Peyer's patch (tissue), 4 donors: Measurements from ENCODE around the gene NKD1. TPM values are rescaled to one million over a fixed set of nuclear protein-coding genes. Genes with fewer than 3 reads are reported as not detected.

Experiments
- DNase-seq, 3 donors: peaks; one replicate each; pipeline ENCODE4 v3.0.0-alpha.2; 2017 to 2019
- H3K27ac ChIP-seq, 4 donors: fragments of 200-600 bp; sonication (generic); one replicate each; pipeline ENCODE4 v1.5.1; 2016 to 2019
- H3K27me3 ChIP-seq, 2 donors: fragments of 200-600 bp; sonication (generic); one replicate each; pipeline ENCODE4 v1.5.1; 2019
- H3K36me3 ChIP-seq, 3 donors: fragments of 200-600 bp; sonication (generic); one replicate each; pipeline ENCODE4 v1.5.1; 2016 to 2019
- H3K4me1 ChIP-seq, 4 donors: fragments of 200-600 bp; sonication (generic); one replicate each; pipeline ENCODE4 v1.5.1; 2016 to 2019
- H3K4me3 ChIP-seq, 4 donors: fragments of 200-600 bp; sonication (generic); 1 replicate in 3 of 4; 2 replicates in 1 of 4; pipeline ENCODE4 v1.5.1; 2016 to 2019; ENCODE audit warnings: mild to moderate bottlenecking in 1 of 4
- H3K9me3 ChIP-seq, 4 donors: fragments of 200-600 bp; sonication (generic); one replicate each; pipeline ENCODE4 v1.5.1; 2016 to 2019; ENCODE audit warnings: mild to moderate bottlenecking in 1 of 4
- POLR2A ChIP-seq, 2 donors: fragments of 450-650 bp; IDR thresholded peaks; one replicate each; pipeline ENCODE4 v1.5.1; 2017; ENCODE audit warnings: antibody characterized with exemption in 2 of 2, mild to moderate bottlenecking in 2 of 2, moderate library complexity in 2 of 2
- total RNA-seq, 4 donors: library from RNA; depleted of rRNA; stranded (reverse); fragments of >200 nt; gene quantifications; one replicate each; pipeline ENCODE4 v1.1.0, GENCODE V29; 2016
- TF ChIP-seq, protein P1 (sequence below), 6 experiments: fragments of 450-650 bp in 4 of 6; fragments of 200-600 bp in 2 of 6; sonication (generic) in 1 of 6; IDR thresholded peaks; one replicate each; pipeline ENCODE4 v1.5.1; 2017 to 2019; ENCODE audit warnings: antibody characterized with exemption in 6 of 6, mild to moderate bottlenecking in 3 of 6, moderate library complexity in 1 of 6

Gene NKD1
- total RNA-seq, 4 donors from 2014 or later: 1.7 to 4.0 (median 3.4) TPM

DNA sequence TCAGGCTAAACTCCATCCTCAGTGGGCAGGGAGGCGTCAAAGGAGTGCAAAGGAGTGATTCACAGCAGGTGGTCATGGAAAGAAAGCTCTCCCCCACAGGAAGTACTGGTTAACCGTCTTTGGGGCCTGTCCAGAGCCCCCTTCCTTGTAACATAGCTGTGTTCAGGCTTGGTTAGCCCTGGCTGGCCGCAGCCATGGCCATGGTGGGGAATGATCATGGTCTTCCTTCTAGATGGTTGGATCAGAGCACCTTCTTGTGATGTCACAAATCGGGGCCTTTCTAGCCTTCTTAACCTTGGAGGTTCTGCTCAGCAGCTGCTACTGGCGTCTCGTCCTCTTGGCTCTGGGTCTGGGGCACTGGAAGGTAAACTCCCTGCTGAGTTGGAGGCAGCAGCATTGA lies 15.8 kb downstream of the NKD1 start:
- H3K9me3 ChIP-seq: no peaks in the 10 kb centered on the region
- no peaks in the 10 kb centered on the region for H3K36me3 ChIP-seq
- no peaks in the 10 kb centered on the region for H3K4me1 ChIP-seq
- H3K27me3 ChIP-seq: no peaks in the 10 kb centered on the region
- H3K4me3 ChIP-seq: no peak overlapping the region
- no peak for TF ChIP-seq POLR2A (IDR thresholded peaks at IDR 0.05)
- TF ChIP-seq, protein P1, sequence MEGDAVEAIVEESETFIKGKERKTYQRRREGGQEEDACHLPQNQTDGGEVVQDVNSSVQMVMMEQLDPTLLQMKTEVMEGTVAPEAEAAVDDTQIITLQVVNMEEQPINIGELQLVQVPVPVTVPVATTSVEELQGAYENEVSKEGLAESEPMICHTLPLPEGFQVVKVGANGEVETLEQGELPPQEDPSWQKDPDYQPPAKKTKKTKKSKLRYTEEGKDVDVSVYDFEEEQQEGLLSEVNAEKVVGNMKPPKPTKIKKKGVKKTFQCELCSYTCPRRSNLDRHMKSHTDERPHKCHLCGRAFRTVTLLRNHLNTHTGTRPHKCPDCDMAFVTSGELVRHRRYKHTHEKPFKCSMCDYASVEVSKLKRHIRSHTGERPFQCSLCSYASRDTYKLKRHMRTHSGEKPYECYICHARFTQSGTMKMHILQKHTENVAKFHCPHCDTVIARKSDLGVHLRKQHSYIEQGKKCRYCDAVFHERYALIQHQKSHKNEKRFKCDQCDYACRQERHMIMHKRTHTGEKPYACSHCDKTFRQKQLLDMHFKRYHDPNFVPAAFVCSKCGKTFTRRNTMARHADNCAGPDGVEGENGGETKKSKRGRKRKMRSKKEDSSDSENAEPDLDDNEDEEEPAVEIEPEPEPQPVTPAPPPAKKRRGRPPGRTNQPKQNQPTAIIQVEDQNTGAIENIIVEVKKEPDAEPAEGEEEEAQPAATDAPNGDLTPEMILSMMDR (IDR thresholded peaks at IDR 0.05): no peak
- H3K27ac ChIP-seq: no peak overlapping the region
- DNase-seq: no peak

DNA sequence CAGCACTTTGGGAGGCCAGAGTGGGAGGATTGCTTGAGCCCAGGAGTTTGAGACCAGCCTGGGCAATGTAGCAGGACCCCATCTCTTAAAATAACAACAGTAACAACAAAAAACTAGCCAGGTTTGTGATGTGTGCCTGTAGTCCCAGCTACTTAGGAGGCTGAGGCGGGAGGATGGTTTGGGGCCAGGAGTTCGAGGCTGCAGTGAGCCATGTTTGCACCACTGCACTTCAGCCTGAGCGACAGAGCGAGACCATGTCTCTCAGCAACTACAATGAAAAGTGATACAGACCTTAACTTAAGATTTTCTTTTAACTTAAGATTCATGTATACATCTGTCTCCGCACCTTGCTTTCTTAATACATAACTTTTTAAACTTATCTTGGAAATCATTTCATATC lies 17.2 kb downstream of the NKD1 start:
- Histone ChIP-seq H3K4me1 (no peaks in the 10 kb centered on the region), H3K36me3 (no peaks in the 10 kb centered on the region), H3K9me3 (no peaks in the 10 kb centered on the region), H3K27ac (no peak overlapping the region), H3K27me3 (no peaks in the 10 kb centered on the region), H3K4me3 (no peak overlapping the region)
- no peak for TF ChIP-seq POLR2A (IDR thresholded peaks at IDR 0.05)
- TF ChIP-seq, protein P1 (IDR thresholded peaks at IDR 0.05): no peak
- DNase-seq: no peak

DNA sequence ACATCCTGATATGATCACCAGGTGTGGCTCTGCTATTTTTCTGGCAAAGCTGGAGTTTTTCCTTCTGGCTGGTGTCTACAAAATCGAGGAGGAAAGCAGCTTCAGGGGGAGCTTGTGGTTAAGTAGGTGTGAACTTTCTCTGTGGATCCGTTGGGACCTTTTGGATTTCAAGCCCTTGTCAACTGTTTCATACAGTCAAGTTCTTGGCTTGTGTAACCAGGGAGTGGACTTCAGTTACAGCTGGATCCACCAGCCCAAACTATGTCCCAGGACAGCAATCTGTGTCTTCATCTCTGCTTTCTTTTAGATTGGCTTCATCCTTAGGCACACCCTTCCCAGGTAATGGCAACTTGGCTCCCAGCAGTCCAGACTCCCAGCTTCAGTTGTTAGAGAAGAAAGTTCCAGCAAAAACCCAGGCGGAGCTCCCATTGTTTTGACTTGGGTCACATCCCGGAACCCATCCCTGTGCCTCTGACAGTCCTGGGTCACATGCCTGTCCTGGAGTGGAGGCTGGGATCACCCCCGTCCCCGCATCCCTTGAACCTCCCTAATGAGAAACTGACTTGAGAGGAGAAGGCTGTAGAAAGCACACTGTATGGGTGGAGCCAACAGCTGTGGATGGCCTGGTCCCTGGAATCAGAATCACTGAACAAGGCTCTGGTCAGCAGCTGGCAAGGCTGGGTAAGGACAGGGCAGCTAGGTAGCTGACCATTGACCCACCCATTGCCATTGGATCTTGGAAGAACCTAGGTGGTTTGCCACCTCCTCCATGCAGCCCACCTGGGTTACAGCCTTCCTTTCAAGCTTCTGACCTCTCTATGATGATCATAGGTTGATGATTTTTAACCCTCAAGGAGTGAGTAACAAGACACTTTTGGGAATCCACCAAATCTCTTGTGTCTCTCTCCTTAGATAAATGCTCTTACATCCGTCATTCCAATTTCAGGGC lies 18.1 kb downstream of the NKD1 start:
- H3K4me1 ChIP-seq: no peaks in the 10 kb centered on the region
- H3K27ac ChIP-seq: no peak overlapping the region
- no peak for TF ChIP-seq POLR2A (IDR thresholded peaks at IDR 0.05)
- TF ChIP-seq, protein P1 (IDR thresholded peaks at IDR 0.05): no peak
- H3K27me3 ChIP-seq: no peaks in the 10 kb centered on the region
- no peaks in the 10 kb centered on the region for H3K36me3 ChIP-seq
- H3K4me3 ChIP-seq: no peak overlapping the region
- H3K9me3 ChIP-seq: no peaks in the 10 kb centered on the region
- no peak for DNase-seq

DNA sequence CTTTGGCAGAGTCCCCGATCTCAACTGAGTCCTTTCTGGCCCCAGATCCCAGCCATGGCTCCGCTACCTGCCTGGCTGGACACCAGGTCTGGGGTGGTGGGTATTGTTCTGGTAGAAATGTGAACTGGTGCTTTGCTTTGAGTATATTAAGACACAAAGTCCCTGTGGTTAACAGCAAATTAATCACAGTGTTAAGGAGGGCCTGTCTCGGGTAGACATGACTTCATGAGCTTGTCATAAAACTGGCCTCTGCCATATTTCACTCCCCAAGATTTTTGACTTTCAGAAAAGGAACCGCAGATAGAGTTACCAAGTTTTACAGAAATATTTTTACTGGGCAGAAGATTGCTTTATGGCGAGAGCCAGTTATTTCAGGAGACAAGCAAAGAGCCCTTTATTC lies 19.5 kb downstream of the NKD1 start:
- DNase-seq: no peak
- TF ChIP-seq POLR2A (IDR thresholded peaks at IDR 0.05): no peak
- TF ChIP-seq, protein P1 (IDR thresholded peaks at IDR 0.05): no peak
- Histone ChIP-seq H3K4me3 (no peak overlapping the region), H3K4me1 (no peaks in the 10 kb centered on the region), H3K27me3 (no peaks in the 10 kb centered on the region), H3K36me3 (no peaks in the 10 kb centered on the region), H3K27ac (no peak overlapping the region), H3K9me3 (no peaks in the 10 kb centered on the region)

DNA sequence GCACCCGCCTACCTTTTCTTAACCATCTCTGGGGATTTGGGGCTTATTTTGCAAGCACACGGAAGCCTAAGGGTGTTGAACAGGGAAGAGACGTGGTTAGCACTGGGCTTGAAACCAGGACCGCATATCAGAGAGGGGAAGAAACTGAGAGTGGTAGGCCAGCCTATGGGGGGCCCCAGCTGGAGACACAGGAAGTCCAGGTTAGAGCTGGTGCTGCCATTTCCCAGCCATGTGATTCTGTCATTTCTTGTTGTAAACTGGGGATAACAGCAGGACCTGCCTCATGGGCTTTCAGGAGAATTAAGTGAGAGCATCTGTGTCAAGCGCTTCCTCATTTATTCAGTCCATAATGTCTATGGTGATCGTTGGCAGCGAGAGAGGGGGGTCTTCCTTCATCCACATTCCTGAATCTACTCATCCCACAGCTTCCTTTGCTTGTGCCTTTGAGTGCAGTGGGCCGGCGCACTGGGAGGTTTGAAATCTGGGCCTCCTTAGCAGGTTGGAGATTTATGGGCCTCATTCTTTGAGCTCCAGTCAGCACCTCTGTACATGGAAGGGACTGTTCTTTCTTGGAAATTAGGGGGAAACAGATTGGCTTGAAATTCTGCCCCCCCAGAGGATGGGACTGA lies 20.1 kb downstream of the NKD1 start:
- Histone ChIP-seq H3K4me1 (no peaks in the 10 kb centered on the region), H3K27me3 (no peaks in the 10 kb centered on the region), H3K36me3 (no peaks in the 10 kb centered on the region), H3K4me3 (no peak overlapping the region), H3K27ac (no peak overlapping the region), H3K9me3 (no peaks in the 10 kb centered on the region)
- no peak for TF ChIP-seq POLR2A (IDR thresholded peaks at IDR 0.05)
- TF ChIP-seq, protein P1 (IDR thresholded peaks at IDR 0.05): no peak
- no peak for DNase-seq
